A673 (cell line): Measurements from ENCODE around the gene ATP7A.

ENCODE experiments used
- EZH2 ChIP-seq: fragments of 200-600 bp; sonication (generic); IDR thresholded peaks from 2 replicates; pipeline ENCODE4 v1.6.1; 2017; ENCODE audit warnings: borderline replicate concordance, low read depth, mild to moderate bottlenecking, mixed read lengths, antibody characterized with exemption, low read length; ENCODE audit not compliant: poor library complexity, severe bottlenecking
- TF ChIP-seq, protein P1 (sequence below): fragments of 300-800, 200-600 bp; sonication (generic); conservative IDR thresholded peaks from 2 replicates; pipeline ENCODE4 v1.5.1; 2017; ENCODE audit warnings: low read depth, mild to moderate bottlenecking, antibody characterized with exemption, low read length, moderate library complexity, mixed read lengths

DNA sequence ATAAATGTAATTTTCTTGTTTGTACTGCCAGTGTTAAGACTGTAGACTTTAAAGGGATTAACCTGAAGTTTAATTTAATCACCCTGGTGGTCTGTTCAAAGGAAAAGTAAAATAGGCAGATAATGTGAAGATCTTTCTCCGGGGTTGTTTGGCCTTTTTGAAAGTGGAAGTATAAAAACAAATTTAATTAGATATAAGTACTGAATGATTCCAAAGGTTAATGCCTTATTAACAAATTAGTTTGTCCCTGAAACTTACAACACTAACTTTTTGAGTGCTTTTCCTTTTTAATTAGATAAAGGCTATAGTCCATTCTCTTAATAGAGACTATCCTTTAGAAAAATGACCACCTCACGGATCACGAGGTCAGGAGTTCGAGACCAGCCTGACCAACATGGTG is 69.4 kb downstream of the ATP7A start:
- TF ChIP-seq EZH2 = no peak
- TF ChIP-seq, protein P1, sequence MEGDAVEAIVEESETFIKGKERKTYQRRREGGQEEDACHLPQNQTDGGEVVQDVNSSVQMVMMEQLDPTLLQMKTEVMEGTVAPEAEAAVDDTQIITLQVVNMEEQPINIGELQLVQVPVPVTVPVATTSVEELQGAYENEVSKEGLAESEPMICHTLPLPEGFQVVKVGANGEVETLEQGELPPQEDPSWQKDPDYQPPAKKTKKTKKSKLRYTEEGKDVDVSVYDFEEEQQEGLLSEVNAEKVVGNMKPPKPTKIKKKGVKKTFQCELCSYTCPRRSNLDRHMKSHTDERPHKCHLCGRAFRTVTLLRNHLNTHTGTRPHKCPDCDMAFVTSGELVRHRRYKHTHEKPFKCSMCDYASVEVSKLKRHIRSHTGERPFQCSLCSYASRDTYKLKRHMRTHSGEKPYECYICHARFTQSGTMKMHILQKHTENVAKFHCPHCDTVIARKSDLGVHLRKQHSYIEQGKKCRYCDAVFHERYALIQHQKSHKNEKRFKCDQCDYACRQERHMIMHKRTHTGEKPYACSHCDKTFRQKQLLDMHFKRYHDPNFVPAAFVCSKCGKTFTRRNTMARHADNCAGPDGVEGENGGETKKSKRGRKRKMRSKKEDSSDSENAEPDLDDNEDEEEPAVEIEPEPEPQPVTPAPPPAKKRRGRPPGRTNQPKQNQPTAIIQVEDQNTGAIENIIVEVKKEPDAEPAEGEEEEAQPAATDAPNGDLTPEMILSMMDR = no peak
